ENCODE results near the gene NKAIN2.
A peak's percentile ranks its signal among the peaks of the same experiment; 100 is the strongest.

NKAIN2 gene

GRCh38 chr6:123803504-123804013 is at the start of gene NKAIN2:
Gene NKAIN2, plus strand, starts transcription at chr6:123803865.
- DNase-seq: no peak

- no peak for DNase-seq
Measured at GRCh38 chr6:123759472-123759871, 44.2 kb upstream of the NKAIN2 start.

- DNase-seq: no peak
Measured at GRCh38 chr6:123763904-123764303, 39.8 kb upstream of the NKAIN2 start.

GRCh38 chr6:123764722-123765121 is 38.9 kb upstream of the NKAIN2 start:
- DNase-seq: no peak

GRCh38 chr6:123768921-123769320 is 34.7 kb upstream of the NKAIN2 start:
- DNase-seq: no peak

- DNase-seq: no peak
Measured at GRCh38 chr6:123769431-123769830, 34.2 kb upstream of the NKAIN2 start.

GRCh38 chr6:123770247-123770949 is 33.3 kb upstream of the NKAIN2 start:
- DNase-seq: no peak

- DNase-seq: no peak
Measured at GRCh38 chr6:123771126-123771525, 32.5 kb upstream of the NKAIN2 start.

- no peak for DNase-seq
Measured at GRCh38 chr6:123777563-123777962, 26.1 kb upstream of the NKAIN2 start.

- no peak for DNase-seq
Measured at GRCh38 chr6:123780021-123780420, 23.6 kb upstream of the NKAIN2 start.

- DNase-seq: no peak
Measured at GRCh38 chr6:123784330-123784729, 19.3 kb upstream of the NKAIN2 start.

GRCh38 chr6:123785039-123785438 is 18.6 kb upstream of the NKAIN2 start:
- DNase-seq: no peak

- DNase-seq: no peak
Measured at GRCh38 chr6:123788319-123788718, 15.3 kb upstream of the NKAIN2 start.

- DNase-seq: no peak
Measured at GRCh38 chr6:123794190-123794589, 9.5 kb upstream of the NKAIN2 start.

GRCh38 chr6:123794799-123795198 is 8.9 kb upstream of the NKAIN2 start:
- no peak for DNase-seq

GRCh38 chr6:123801067-123801466 is 2.6 kb upstream of the NKAIN2 start:
- DNase-seq: no peak

GRCh38 chr6:123802351-123802696 is 1.3 kb upstream of the NKAIN2 start:
- no peak for DNase-seq

- DNase-seq: peak; percentile 84 to 92
Measured at GRCh38 chr6:123802697-123803503, 765 bp upstream of the NKAIN2 start.

- peak; percentile 71 to 75 for DNase-seq
Measured at GRCh38 chr6:123804014-123804786, 535 bp downstream of the NKAIN2 start.

- DNase-seq: peak; percentile 19 to 60
Measured at GRCh38 chr6:123804787-123805540, 1.3 kb downstream of the NKAIN2 start.

GRCh38 chr6:123805921-123806320 is 2.3 kb downstream of the NKAIN2 start:
- no peak for DNase-seq

GRCh38 chr6:123806561-123806960 is 2.9 kb downstream of the NKAIN2 start:
- no peak for DNase-seq

GRCh38 chr6:123808556-123808955 is 4.9 kb downstream of the NKAIN2 start:
- DNase-seq: peak in 1 of 2 experiments; percentile 45
